Adrenal gland (tissue), 12 donors: ENCODE measurements around the gene PHACTR3. TPM values are rescaled to one million over a fixed set of nuclear protein-coding genes. Genes with fewer than 3 reads are reported as not detected.

Experiments
- DNase-seq, 7 donors: peaks; one replicate each; pipeline ENCODE4 v3.0.0-alpha.2; 2019 to 2020
- H3K27ac ChIP-seq, 5 donors: fragments of 200-600 bp; sonication (generic) in 4 of 5; 1 replicate in 3 of 5; 2 replicates in 2 of 5; pipeline versions ENCODE4 v1.5.1 to v1.8.0; 2016 to 2020; ENCODE audit warnings: mild to moderate bottlenecking in 1 of 5
- H3K27me3 ChIP-seq: fragments of 200-600 bp; 2 replicates; pipeline ENCODE4 v1.8.0; 2021
- H3K36me3 ChIP-seq, 2 donors: fragments of 200-600 bp; replicated peaks in 1 of 2; 1 replicate in 1 of 2; 2 replicates in 1 of 2; pipeline versions ENCODE4 v1.5.1 to v1.8.0; 2018 to 2022
- H3K4me1 ChIP-seq, 2 donors: fragments of 200-600 bp; replicated peaks in 1 of 2; 1 replicate in 1 of 2; 2 replicates in 1 of 2; pipeline versions ENCODE4 v1.5.1 to v1.8.0; 2018 to 2021
- H3K4me3 ChIP-seq, 4 donors: fragments of 200-600 bp; sonication (generic) in 3 of 4; one replicate each; pipeline ENCODE4 v1.5.1; 2016 to 2018
- H3K9me3 ChIP-seq, 3 donors: fragments of 200-600 bp; sonication (generic) in 1 of 3; replicated peaks in 1 of 3; 1 replicate in 2 of 3; 2 replicates in 1 of 3; pipeline versions ENCODE4 v1.5.1 to v1.8.0; 2016 to 2021
- CTCF ChIP-seq, 6 experiments: fragments of 450-650 bp in 4 of 6; fragments of 200-600 bp in 2 of 6; sonication (generic) in 1 of 6; IDR thresholded peaks; 1 replicate in 5 of 6; 2 replicates in 1 of 6; pipeline versions ENCODE4 v1.5.1 to v1.8.0; 2016 to 2021; ENCODE audit warnings: antibody characterized with exemption in 6 of 6, mild to moderate bottlenecking in 2 of 6, moderate library complexity in 1 of 6
- POLR2A ChIP-seq, 2 donors: fragments of 450-650 bp; IDR thresholded peaks; one replicate each; pipeline ENCODE4 v1.6.1; 2017; ENCODE audit warnings: antibody characterized with exemption in 2 of 2, mild to moderate bottlenecking in 2 of 2, moderate library complexity in 1 of 2
- WGBS, 4 donors: extraction: QIAGEN DNeasy Blood & Tissue Kit in 2 of 4; methylation state at CpG; one replicate each; pipeline versions ENCODE4 v1.1.5 to v1.1.7; 2013 to 2017; 5-methylcytosine and 5-hydroxymethylcytosine counted together
- intact Hi-C, 2 donors: fragments of 100-400 bp; cut with DNase I; formaldehyde crosslinking; loops; one replicate each; pipeline versions ENCODE4 v1.14.1 to v1.15.0; 2022 to 2023
- polyA plus RNA-seq, 3 donors: library from polyadenylated mRNA; stranded (reverse); fragments of 200-250 nt in 2 of 3; fragments of 350-450 nt in 1 of 3; fragmentation: Illumina TruSeq in 1 of 3; extraction: RNeasy Lipid Tissue Mini Kit (QIAGEN cat#74804) in 1 of 3; gene quantifications; one replicate each; pipeline ENCODE4 v1.2.3, GENCODE V29; 2013 to 2014
- total RNA-seq, 9 donors: library from RNA; depleted of rRNA in 4 of 9; stranded (reverse); fragments of >200 nt in 4 of 9; fragments of 120-200 nt in 1 of 9; fragmentation: NEBNext Ultra II Directional in 1 of 9; extraction: Animal tissue kit (Norgen Biotek cat#: 25700) in 1 of 9; gene quantifications; one replicate each; pipeline versions ENCODE4 v1.1.0 to v1.2.4, GENCODE V29; 2013 to 2023
- donor health status: healthy with polysubstance abuse.
- donor health status: Bipolar disorder and iron deficiency.
- donor health status: DM: yes; HTN: yes; CAD: no.
- donor health status: DM: no; HTN: no; CAD: no.
- donor health status: DM: no; HTN: no; CAD: no.
- donor health status: DM: yes; HTN: yes; CAD: no.

Gene PHACTR3
- total and polyA plus RNA-seq, 12 donors = 0.17 to 4.5 (median 0.81) TPM

- intact Hi-C loops = no loop called here
Measured at GRCh38 chr20:59786801-59787537, 182.6 kb downstream of the PHACTR3 start.

GRCh38 chr20:59787538-59787890 lies 183.2 kb downstream of the PHACTR3 start:
- TF ChIP-seq POLR2A (IDR thresholded peaks at IDR 0.05) = no peak
- no peak for TF ChIP-seq CTCF (IDR thresholded peaks at IDR 0.05)
- intact Hi-C loops = no loop called here
- H3K27ac ChIP-seq = no peak overlapping the region
- H3K36me3 ChIP-seq = no peaks in the 10 kb centered on the region
- no peaks in the 10 kb centered on the region for H3K9me3 ChIP-seq
- H3K4me3 ChIP-seq = no peak overlapping the region
- peak in 1 of 7 donors; percentile 7 for DNase-seq
- H3K4me1 ChIP-seq = no peaks in the 10 kb centered on the region
- H3K27me3 ChIP-seq = peaks cover 3% of the 10 kb centered on the region
- WGBS, 4 donors = 24 to 55% (median 45%) methylated on average over 2 of the region's 2 CpGs

More at GRCh38 chr20:59786801-59787537, 182.6 kb downstream of the PHACTR3 start:
- H3K4me1 ChIP-seq = no peaks in the 10 kb centered on the region
- no peaks in the 10 kb centered on the region for H3K9me3 ChIP-seq
- H3K27ac ChIP-seq = no peak overlapping the region
- H3K36me3 ChIP-seq = no peaks in the 10 kb centered on the region
- peak in 2 of 7 donors; percentile 4 to 25 for DNase-seq
- H3K4me3 ChIP-seq = no peak overlapping the region
- 55 to 65% (median 60%) methylated on average over 9 to 10 of the region's 10 CpGs for WGBS, 4 donors
- TF ChIP-seq CTCF (IDR thresholded peaks at IDR 0.05) (no peak), POLR2A (IDR thresholded peaks at IDR 0.05) (no peak)
- peaks cover 3% of the 10 kb centered on the region for H3K27me3 ChIP-seq

- WGBS, 4 donors = 54 to 60% (median 59%) methylated on average over 8 of the region's 8 CpGs
- no peak for TF ChIP-seq POLR2A (IDR thresholded peaks at IDR 0.05)
- TF ChIP-seq CTCF (IDR thresholded peaks at IDR 0.05) = no peak
- Histone ChIP-seq H3K36me3 (no peaks in the 10 kb centered on the region), H3K9me3 (no peaks in the 10 kb centered on the region), H3K4me3 (no peak overlapping the region), H3K27me3 (no peaks in the 10 kb centered on the region), H3K27ac (no peak overlapping the region), H3K4me1 (no peaks in the 10 kb centered on the region)
- intact Hi-C loops = no loop called here
- peak in 2 of 7 donors; percentile 3 for DNase-seq
Measured at GRCh38 chr20:59788196-59788735, 183.9 kb downstream of the PHACTR3 start.

GRCh38 chr20:59788811-59789397 lies 184.6 kb downstream of the PHACTR3 start:
- 50 to 58% (median 54%) methylated on average over 7 of the region's 7 CpGs for WGBS, 4 donors
- Histone ChIP-seq H3K4me3 (no peak overlapping the region), H3K9me3 (no peaks in the 10 kb centered on the region), H3K4me1 (no peaks in the 10 kb centered on the region), H3K27me3 (no peaks in the 10 kb centered on the region), H3K36me3 (no peaks in the 10 kb centered on the region), H3K27ac (no peak overlapping the region)
- intact Hi-C loops = no loop called here
- TF ChIP-seq CTCF (IDR thresholded peaks at IDR 0.05) (no peak), POLR2A (IDR thresholded peaks at IDR 0.05) (no peak)
- peak in 2 of 7 donors; percentile 1 to 11 for DNase-seq
